Small intestine (tissue), 16 donors: ENCODE measurements around the gene OPALIN. TPM values are rescaled to one million over a fixed set of nuclear protein-coding genes. Genes with fewer than 3 reads are reported as not detected.

Experiments
- DNase-seq, 2 donors: peaks; one replicate each; pipeline versions ENCODE4 v3.0.0 to v3.0.0-alpha.2; 2013
- FAIRE-seq: peaks from 2 replicates; lab custom pipeline; 2012; peaks lifted over from hg19 to GRCh38; lab: Jason Lieb, UNC
- H3K27ac ChIP-seq, 3 donors: one replicate each; pipeline ENCODE4 v1.5.1; 2013; ENCODE audit warnings: low read length in 2 of 3, mild to moderate bottlenecking in 2 of 3, control low read depth in 1 of 3, inconsistent platforms in 1 of 3, low read depth in 1 of 3, moderate library complexity in 1 of 3
- H3K27me3 ChIP-seq, 3 donors: one replicate each; pipeline ENCODE4 v1.6.1; 2013; ENCODE audit warnings: low read length in 3 of 3, inconsistent platforms in 1 of 3; ENCODE audit not compliant: control insufficient read depth in 3 of 3, insufficient read depth in 3 of 3
- H3K36me3 ChIP-seq, 3 donors: one replicate each; pipeline ENCODE4 v1.6.1; 2013; ENCODE audit warnings: low read length in 3 of 3, inconsistent platforms in 1 of 3, low read depth in 1 of 3, mild to moderate bottlenecking in 1 of 3, moderate library complexity in 1 of 3; ENCODE audit not compliant: control insufficient read depth in 3 of 3, insufficient read depth in 2 of 3
- H3K4me1 ChIP-seq, 3 donors: one replicate each; pipeline ENCODE4 v1.6.1; 2013; ENCODE audit warnings: low read length in 2 of 3, inconsistent platforms in 1 of 3, low read depth in 1 of 3, mild to moderate bottlenecking in 1 of 3, moderate library complexity in 1 of 3; ENCODE audit not compliant: control insufficient read depth in 3 of 3, insufficient read depth in 2 of 3
- H3K4me3 ChIP-seq, 3 donors: one replicate each; pipeline ENCODE4 v1.5.1; 2013; ENCODE audit warnings: low read length in 3 of 3, control low read depth in 1 of 3, inconsistent platforms in 1 of 3, low read depth in 1 of 3, mild to moderate bottlenecking in 1 of 3, moderate library complexity in 1 of 3
- H3K9me3 ChIP-seq, 2 donors: one replicate each; pipeline ENCODE4 v1.6.1; 2013; ENCODE audit warnings: low read depth in 1 of 2, low read length in 1 of 2; ENCODE audit not compliant: control insufficient read depth in 2 of 2, insufficient read depth in 1 of 2
- WGBS, 3 donors: extraction: QIAGEN DNeasy Blood & Tissue Kit; methylation state at CpG; one replicate each; pipeline ENCODE4 v1.1.7; 2013; 5-methylcytosine and 5-hydroxymethylcytosine counted together
- long read RNA-seq, 10 donors: transcript quantifications; one replicate each; lab custom pipeline, GENCODE V29; 2026
- polyA plus RNA-seq, 4 donors: library from polyadenylated mRNA; stranded (reverse) in 3 of 4; unstranded in 1 of 4; fragments of 200-250 nt in 3 of 4; fragments of 120-200 nt in 1 of 4; gene quantifications; one replicate each; pipeline versions ENCODE4 v1.2.1 to v1.2.3, GENCODE V29; 2013
- donor health status: healthy with polysubstance abuse.
- donor health status: control.
- donor health status: control.
- donor health status: Bipolar disorder and iron deficiency.
- donor health status: healthy.

OPALIN gene
- polyA plus RNA-seq = not detected
- long read RNA-seq, donor 1 = 0 reads
- long read RNA-seq, donor 2 = 0 reads
- long read RNA-seq, donor 3 = 0 reads
- long read RNA-seq, donor 4 = 0 reads
- long read RNA-seq, donor 5 = 0 reads
- long read RNA-seq, donor 6 = 0 reads
- long read RNA-seq, donor 7 = 0 reads
- long read RNA-seq, donor 8 = 0 reads
- long read RNA-seq, donor 9 = 0 reads
- long read RNA-seq, donor 10 = 0 reads

- H3K27me3 ChIP-seq = no peaks in the 10 kb centered on the region
- peaks cover 0 to 2% (median 0%) of the 10 kb centered on the region in 3 donors for H3K4me1 ChIP-seq
- H3K4me3 ChIP-seq = no peak within 1 kb of the TSS
- FAIRE-seq (no peak), DNase-seq (no peak)
- peaks cover 0 to 5% of the 10 kb centered on the region in 2 donors for H3K9me3 ChIP-seq
- H3K36me3 ChIP-seq = no peaks in the 10 kb centered on the region
- WGBS, 3 donors = 79 to 93% (median 84%) methylated on average over 7 of the region's 7 CpGs
- H3K27ac ChIP-seq = no peak within 1 kb of the TSS
Observed at GRCh38 chr10:96358851-96359540, at the start of gene OPALIN. TSS of gene OPALIN (minus strand) at chr10:96359002. CDS start at chr10:96358896, 106 bp downstream.

- Histone ChIP-seq H3K36me3 (no peaks in the 10 kb centered on the region), H3K4me3 (no peak overlapping the region), H3K4me1 (no peaks in the 10 kb centered on the region), H3K27ac (no peak overlapping the region), H3K27me3 (peaks cover 0 to 30% (median 6%) of the 10 kb centered on the region in 3 donors), H3K9me3 (no peaks in the 10 kb centered on the region)
- FAIRE-seq = no peak
- DNase-seq = no peak
- 56 to 73% (median 61%) methylated on average over 1 of the region's 1 CpG for WGBS, 3 donors
Observed at GRCh38 chr10:96408201-96408600, 49.4 kb upstream of the OPALIN start.

DNA sequence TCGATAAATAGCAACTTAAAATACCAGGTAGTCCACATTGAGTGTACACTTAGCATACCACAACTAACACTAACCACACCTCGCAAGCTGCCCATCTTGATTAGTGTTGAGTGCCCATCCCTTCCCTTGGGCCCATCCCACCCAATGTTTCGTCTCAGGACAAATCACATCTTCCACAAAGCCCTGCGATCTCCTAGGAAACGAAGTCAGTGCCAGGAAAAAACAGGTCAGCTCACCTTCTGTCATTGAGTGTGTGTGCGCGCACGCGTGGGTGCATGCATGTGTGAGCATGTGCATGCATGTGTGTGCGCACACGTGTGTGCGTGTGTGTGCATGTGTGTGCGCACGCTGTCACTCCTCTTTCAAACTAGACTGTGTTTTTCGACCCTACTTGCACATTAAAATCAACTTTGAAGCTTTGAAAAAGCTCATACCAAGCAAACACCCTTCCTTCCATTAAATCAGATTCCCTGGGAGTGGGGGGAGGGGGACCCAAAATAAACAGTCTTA is 48.8 kb upstream of the OPALIN start:
- Histone ChIP-seq H3K4me1 (no peaks in the 10 kb centered on the region), H3K36me3 (no peaks in the 10 kb centered on the region), H3K27me3 (peaks cover 0 to 35% (median 6%) of the 10 kb centered on the region in 3 donors), H3K9me3 (no peaks in the 10 kb centered on the region), H3K4me3 (no peak overlapping the region), H3K27ac (no peak overlapping the region)
- 84 to 85% (median 84%) methylated on average over 15 of the region's 15 CpGs for WGBS, 3 donors
- FAIRE-seq (no peak), DNase-seq (no peak)

- DNase-seq (no peak), FAIRE-seq (no peak)
Observed at GRCh38 chr10:96406091-96406490, 47.3 kb upstream of the OPALIN start.

DNA sequence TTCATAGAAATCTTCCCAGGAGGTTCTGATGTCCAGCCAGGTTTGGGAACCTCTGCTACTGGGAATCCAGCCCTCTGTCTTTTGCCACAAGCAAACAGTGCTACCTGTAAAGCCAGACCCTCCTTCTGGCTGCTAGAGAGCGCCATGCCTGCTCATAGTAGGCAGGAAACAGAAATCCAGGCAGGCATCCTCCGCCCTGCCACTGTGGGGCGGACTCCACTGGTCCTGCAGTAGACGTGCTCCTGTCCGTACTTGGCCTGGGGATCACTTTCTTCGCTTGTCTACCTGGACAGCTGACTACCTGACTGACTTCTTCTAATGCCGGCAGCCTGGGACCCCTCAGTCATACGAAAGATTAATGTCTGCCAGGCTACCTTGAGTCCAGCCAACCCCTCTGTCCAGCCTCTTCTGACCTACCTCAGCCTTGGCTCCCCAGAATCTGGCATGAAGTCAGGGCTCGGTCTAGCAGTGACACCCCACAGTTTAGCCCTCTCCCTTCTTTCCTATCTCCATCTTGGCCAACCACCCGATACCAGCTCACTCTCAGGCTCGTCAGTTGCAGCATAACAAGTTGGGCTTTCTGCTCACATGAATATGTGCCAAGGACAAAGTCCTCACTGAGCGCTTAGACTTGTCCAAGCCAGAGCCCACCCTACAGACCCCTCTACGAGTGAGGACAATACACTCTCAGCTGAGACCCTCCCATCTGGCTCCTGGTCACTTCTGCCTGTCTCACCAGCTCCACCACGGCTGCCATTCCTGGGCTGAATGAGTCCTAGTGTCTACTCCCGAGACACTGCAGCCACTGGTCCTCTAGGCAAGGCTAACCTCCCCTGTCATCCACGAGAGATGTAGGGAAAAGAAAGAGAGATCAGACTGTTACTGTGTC is 43.9 kb upstream of the OPALIN start:
- FAIRE-seq (no peak), DNase-seq (no peak)
- no peak overlapping the region for H3K4me3 ChIP-seq
- H3K36me3 ChIP-seq = no peaks in the 10 kb centered on the region
- H3K9me3 ChIP-seq = no peaks in the 10 kb centered on the region
- 77 to 79% (median 78%) methylated on average over 16 of the region's 16 CpGs for WGBS, 3 donors
- H3K27me3 ChIP-seq = peaks cover 0 to 44% (median 0%) of the 10 kb centered on the region in 3 donors
- H3K27ac ChIP-seq = no peak overlapping the region
- H3K4me1 ChIP-seq = no peaks in the 10 kb centered on the region

More at GRCh38 chr10:96406091-96406490, 47.3 kb upstream of the OPALIN start:
- Histone ChIP-seq H3K4me1 (no peaks in the 10 kb centered on the region), H3K4me3 (no peak overlapping the region), H3K9me3 (no peaks in the 10 kb centered on the region), H3K36me3 (no peaks in the 10 kb centered on the region), H3K27me3 (peaks cover 0 to 34% (median 5%) of the 10 kb centered on the region in 3 donors), H3K27ac (no peak overlapping the region)
- 39 to 65% (median 54%) methylated on average over 5 of the region's 5 CpGs for WGBS, 3 donors

DNA sequence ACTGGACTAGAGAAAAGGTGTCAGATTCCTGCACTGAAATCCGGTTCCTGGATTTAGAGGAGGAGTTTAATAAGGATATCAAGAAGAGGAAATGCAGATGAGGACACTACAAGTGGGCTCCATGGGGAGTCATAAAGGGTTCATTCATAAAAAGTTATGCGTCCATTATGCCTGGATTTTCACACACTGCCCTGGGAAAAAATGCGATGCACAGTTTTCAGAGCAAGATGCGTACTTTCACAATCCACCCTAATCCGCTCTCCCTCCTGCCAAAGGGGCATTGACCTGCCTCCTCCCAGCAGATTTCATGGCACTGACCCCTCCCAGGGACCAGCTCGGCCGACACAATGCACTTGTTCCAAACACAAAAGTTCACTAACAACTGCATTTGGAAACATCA is 42.2 kb upstream of the OPALIN start:
- 68 to 82% (median 81%) methylated on average over 7 of the region's 7 CpGs for WGBS, 3 donors
- no peak for DNase-seq
- H3K9me3 ChIP-seq = no peaks in the 10 kb centered on the region
- no peaks in the 10 kb centered on the region for H3K36me3 ChIP-seq
- no peak for FAIRE-seq
- H3K27me3 ChIP-seq = peaks cover 0 to 50% (median 0%) of the 10 kb centered on the region in 3 donors
- H3K4me3 ChIP-seq = no peak overlapping the region
- no peaks in the 10 kb centered on the region for H3K4me1 ChIP-seq
- H3K27ac ChIP-seq = no peak overlapping the region

DNA sequence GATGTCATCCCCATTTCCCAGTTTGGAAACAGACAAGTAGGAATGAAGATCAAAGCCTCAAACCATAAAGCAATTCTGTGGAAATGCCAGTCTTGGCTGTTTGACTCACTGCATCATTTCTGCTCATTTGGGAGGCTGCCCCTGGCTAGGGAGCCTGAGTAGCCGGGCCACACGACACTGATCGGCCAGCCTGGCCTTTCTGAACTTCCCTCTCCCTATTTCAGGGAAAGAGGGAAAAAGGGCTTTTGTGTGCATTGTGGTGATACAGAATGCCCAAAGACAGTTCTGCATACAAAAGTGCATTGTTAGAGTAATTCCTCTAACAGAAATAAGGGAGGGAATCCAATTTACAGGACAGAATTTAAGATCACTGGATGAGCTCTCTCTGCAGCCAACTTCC is 41.7 kb upstream of the OPALIN start:
- FAIRE-seq = no peak
- 88 to 92% (median 88%) methylated on average over 3 of the region's 3 CpGs for WGBS, 3 donors

GRCh38 chr10:96397902-96398301 is 39.1 kb upstream of the OPALIN start:
- H3K9me3 ChIP-seq = no peaks in the 10 kb centered on the region
- WGBS, 3 donors = 88 to 96% (median 94%) methylated on average over 1 of the region's 1 CpG
- peaks cover 0 to 50% (median 0%) of the 10 kb centered on the region in 3 donors for H3K27me3 ChIP-seq
- no peak overlapping the region for H3K27ac ChIP-seq
- H3K36me3 ChIP-seq = no peaks in the 10 kb centered on the region
- H3K4me1 ChIP-seq = no peaks in the 10 kb centered on the region
- no peak overlapping the region for H3K4me3 ChIP-seq
- DNase-seq (no peak), FAIRE-seq (no peak)

More for the DNA sequence above, 41.7 kb upstream of the OPALIN start:
- H3K27ac ChIP-seq = no peak overlapping the region
- H3K4me3 ChIP-seq = no peak overlapping the region
- H3K27me3 ChIP-seq = peaks cover 0 to 45% (median 0%) of the 10 kb centered on the region in 3 donors
- no peak for DNase-seq
- H3K9me3 ChIP-seq = no peaks in the 10 kb centered on the region
- H3K4me1 ChIP-seq = no peaks in the 10 kb centered on the region
- H3K36me3 ChIP-seq = no peaks in the 10 kb centered on the region
